Dendritic cell treated with granulocyte-macrophage colony-stimulating factor and Interleukin-4, amounts not matched to agents 40 ng/mL and 50 ng/mL, for 4 days (primary cell): ENCODE measurements around the gene OSBPL3.

Source experiments
- H3K27ac Mint-ChIP-seq: one replicate; pipeline ENCODE4 v1.8.0; 2022; ENCODE audit warnings: mild to moderate bottlenecking, mixed read lengths
- H3K27me3 Mint-ChIP-seq: one replicate; pipeline ENCODE4 v1.8.0; 2022; ENCODE audit warnings: mild to moderate bottlenecking, mixed read lengths
- H3K36me3 Mint-ChIP-seq: one replicate; pipeline ENCODE4 v1.8.0; 2022; ENCODE audit warnings: low read depth, mixed read lengths
- H3K4me1 Mint-ChIP-seq: one replicate; pipeline ENCODE4 v1.8.0; 2022; ENCODE audit warnings: low read depth, mixed read lengths
- H3K4me3 Mint-ChIP-seq: one replicate; pipeline ENCODE4 v1.8.0; 2022; ENCODE audit warnings: mild to moderate bottlenecking, moderate library complexity, mixed read lengths
- H3K9me3 Mint-ChIP-seq: one replicate; pipeline ENCODE4 v1.8.0; 2022; ENCODE audit warnings: mixed read lengths
- intact Hi-C: fragments of 100-400 bp; cut with micrococcal nuclease; formaldehyde crosslinking; loops from one replicate; pipeline ENCODE4 v1.15.0; 2022

OSBPL3 gene

GRCh38 chr7:24899161-24899560 is 80.8 kb downstream of the OSBPL3 start:
- Mint-ChIP-seq H3K27me3 (no peaks in the 10 kb centered on the region), H3K36me3 (no peaks in the 10 kb centered on the region), H3K27ac (peak overlapping the region; percentile 74), H3K4me1 (peaks cover 73% of the 10 kb centered on the region), H3K4me3 (no peak overlapping the region), H3K9me3 (no peaks in the 10 kb centered on the region)
- intact Hi-C loops, result loop anchor here (10.0 kb wide), 1 partner anchor 166 kb away; no protein-coding TSS in a partner anchor

GRCh38 chr7:24898691-24899090 is 81.3 kb downstream of the OSBPL3 start:
- no peaks in the 10 kb centered on the region for H3K9me3 Mint-ChIP-seq
- H3K4me3 Mint-ChIP-seq, result no peak overlapping the region
- intact Hi-C loops, result loop anchor here (10.0 kb wide), 1 partner anchor 166 kb away; no protein-coding TSS in a partner anchor
- peak overlapping the region; percentile 74 for H3K27ac Mint-ChIP-seq
- no peaks in the 10 kb centered on the region for H3K27me3 Mint-ChIP-seq
- H3K36me3 Mint-ChIP-seq, result no peaks in the 10 kb centered on the region
- H3K4me1 Mint-ChIP-seq, result peaks cover 74% of the 10 kb centered on the region

GRCh38 chr7:24896031-24896501 is 83.9 kb downstream of the OSBPL3 start:
- no peak overlapping the region for H3K4me3 Mint-ChIP-seq
- no peaks in the 10 kb centered on the region for H3K9me3 Mint-ChIP-seq
- H3K27ac Mint-ChIP-seq, result peak overlapping the region; percentile 32
- H3K4me1 Mint-ChIP-seq, result peaks cover 55% of the 10 kb centered on the region
- no peaks in the 10 kb centered on the region for H3K27me3 Mint-ChIP-seq
- H3K36me3 Mint-ChIP-seq, result peaks cover 13% of the 10 kb centered on the region
- intact Hi-C loops, result loop anchor here (2.0 to 10.0 kb wide), 2 partner anchors 83 to 169 kb away; no protein-coding TSS in a partner anchor

- intact Hi-C loops, result loop anchor here (10.0 kb wide), 1 partner anchor 170 kb away; no protein-coding TSS in a partner anchor
- H3K27ac Mint-ChIP-seq, result no peak overlapping the region
Observed at GRCh38 chr7:24894429-24895221, 85.4 kb downstream of the OSBPL3 start.

GRCh38 chr7:24891311-24891735 is 88.7 kb downstream of the OSBPL3 start:
- intact Hi-C loops, result loop anchor here (10.0 kb wide), 1 partner anchor 173 kb away; no protein-coding TSS in a partner anchor
- Mint-ChIP-seq H3K36me3 (peaks cover 41% of the 10 kb centered on the region), H3K4me1 (peaks cover 26% of the 10 kb centered on the region), H3K4me3 (no peak overlapping the region), H3K27me3 (no peaks in the 10 kb centered on the region), H3K9me3 (no peaks in the 10 kb centered on the region), H3K27ac (no peak overlapping the region)

More at GRCh38 chr7:24894429-24895221, 85.4 kb downstream of the OSBPL3 start:
- H3K9me3 Mint-ChIP-seq, result no peaks in the 10 kb centered on the region
- H3K27me3 Mint-ChIP-seq, result no peaks in the 10 kb centered on the region
- H3K36me3 Mint-ChIP-seq, result peaks cover 27% of the 10 kb centered on the region
- H3K4me3 Mint-ChIP-seq, result no peak overlapping the region
- peaks cover 42% of the 10 kb centered on the region for H3K4me1 Mint-ChIP-seq

GRCh38 chr7:24889611-24890010 is 90.4 kb downstream of the OSBPL3 start:
- H3K27ac Mint-ChIP-seq, result no peak overlapping the region
- no peaks in the 10 kb centered on the region for H3K27me3 Mint-ChIP-seq
- peaks cover 19% of the 10 kb centered on the region for H3K4me1 Mint-ChIP-seq
- intact Hi-C loops, result loop anchor here (10.0 kb wide), 1 partner anchor 175 kb away; no protein-coding TSS in a partner anchor
- peaks cover 47% of the 10 kb centered on the region for H3K36me3 Mint-ChIP-seq
- H3K4me3 Mint-ChIP-seq, result no peak overlapping the region
- no peaks in the 10 kb centered on the region for H3K9me3 Mint-ChIP-seq

- peaks cover 15% of the 10 kb centered on the region for H3K4me1 Mint-ChIP-seq
- no peaks in the 10 kb centered on the region for H3K9me3 Mint-ChIP-seq
- H3K27me3 Mint-ChIP-seq, result no peaks in the 10 kb centered on the region
- H3K27ac Mint-ChIP-seq, result no peak overlapping the region
- no peak overlapping the region for H3K4me3 Mint-ChIP-seq
- intact Hi-C loops, result no loop called here
- peaks cover 57% of the 10 kb centered on the region for H3K36me3 Mint-ChIP-seq
Observed at GRCh38 chr7:24888653-24889052, 91.3 kb downstream of the OSBPL3 start.

GRCh38 chr7:24885716-24886115 is 94.3 kb downstream of the OSBPL3 start:
- Mint-ChIP-seq H3K4me3 (no peak overlapping the region), H3K27me3 (no peaks in the 10 kb centered on the region), H3K36me3 (peaks cover 60% of the 10 kb centered on the region), H3K4me1 (peaks cover 26% of the 10 kb centered on the region), H3K27ac (no peak overlapping the region), H3K9me3 (no peaks in the 10 kb centered on the region)
- intact Hi-C loops, result no loop called here

- H3K27ac Mint-ChIP-seq, result no peak overlapping the region
- peaks cover 26% of the 10 kb centered on the region for H3K4me1 Mint-ChIP-seq
- intact Hi-C loops, result no loop called here
- H3K9me3 Mint-ChIP-seq, result no peaks in the 10 kb centered on the region
- H3K4me3 Mint-ChIP-seq, result no peak overlapping the region
- H3K36me3 Mint-ChIP-seq, result peaks cover 59% of the 10 kb centered on the region
- H3K27me3 Mint-ChIP-seq, result no peaks in the 10 kb centered on the region
Observed at GRCh38 chr7:24885305-24885704, 94.7 kb downstream of the OSBPL3 start.

GRCh38 chr7:24884401-24884800 is 95.6 kb downstream of the OSBPL3 start:
- Mint-ChIP-seq H3K36me3 (peaks cover 53% of the 10 kb centered on the region), H3K4me3 (no peak overlapping the region), H3K9me3 (no peaks in the 10 kb centered on the region), H3K4me1 (peaks cover 26% of the 10 kb centered on the region), H3K27ac (peak overlapping the region; percentile 22), H3K27me3 (no peaks in the 10 kb centered on the region)
- intact Hi-C loops, result no loop called here

GRCh38 chr7:24883622-24884013 is 96.4 kb downstream of the OSBPL3 start:
- Mint-ChIP-seq H3K4me3 (no peak overlapping the region), H3K27ac (no peak overlapping the region), H3K36me3 (peaks cover 46% of the 10 kb centered on the region), H3K27me3 (no peaks in the 10 kb centered on the region), H3K9me3 (no peaks in the 10 kb centered on the region), H3K4me1 (peaks cover 34% of the 10 kb centered on the region)
- intact Hi-C loops, result no loop called here

GRCh38 chr7:24882989-24883621 is 96.9 kb downstream of the OSBPL3 start:
- H3K4me1 Mint-ChIP-seq, result peaks cover 37% of the 10 kb centered on the region
- H3K27me3 Mint-ChIP-seq, result no peaks in the 10 kb centered on the region
- H3K36me3 Mint-ChIP-seq, result peaks cover 46% of the 10 kb centered on the region
- H3K27ac Mint-ChIP-seq, result peak overlapping the region; percentile 8
- intact Hi-C loops, result no loop called here
- no peak overlapping the region for H3K4me3 Mint-ChIP-seq
- no peaks in the 10 kb centered on the region for H3K9me3 Mint-ChIP-seq

- Mint-ChIP-seq H3K4me1 (peaks cover 39% of the 10 kb centered on the region), H3K9me3 (no peaks in the 10 kb centered on the region), H3K4me3 (no peak overlapping the region), H3K27ac (no peak overlapping the region), H3K36me3 (peaks cover 45% of the 10 kb centered on the region), H3K27me3 (no peaks in the 10 kb centered on the region)
- intact Hi-C loops, result no loop called here
Observed at GRCh38 chr7:24881623-24882022, 98.4 kb downstream of the OSBPL3 start.

- Mint-ChIP-seq H3K9me3 (no peaks in the 10 kb centered on the region), H3K4me1 (peaks cover 35% of the 10 kb centered on the region), H3K27ac (no peak overlapping the region), H3K36me3 (peaks cover 40% of the 10 kb centered on the region), H3K27me3 (no peaks in the 10 kb centered on the region), H3K4me3 (no peak overlapping the region)
- intact Hi-C loops, result no loop called here
Observed at GRCh38 chr7:24880886-24881285, 99.1 kb downstream of the OSBPL3 start.
